ENCODE results near the gene MYLK4. TPM values are rescaled to one million over a fixed set of nuclear protein-coding genes. Genes with fewer than 3 reads are reported as not detected.

Gene MYLK4
- total and polyA plus RNA-seq, 4 donors: 0.07 to 0.65 (median 0.39) TPM

GRCh38 chr6:2695454-2696095 lies 55.1 kb downstream of the MYLK4 start (continued):
- TF ChIP-seq RAD21 (IDR thresholded peaks at IDR 0.05) (peak; percentile 74 to 80), FOXA1 (IDR thresholded peaks at IDR 0.05) (no peak), YY1 (IDR thresholded peaks at IDR 0.05) (no peak), NR2F2 (IDR thresholded peaks at IDR 0.05) (no peak), EGR1 (IDR thresholded peaks at IDR 0.05; ENCODE audit: low read depth in 2 of 2) (no peak), HNF4A (conservative IDR thresholded peaks at IDR 0.05) (peak in 1 of 2 donors; percentile 6), SP1 (IDR thresholded peaks at IDR 0.05) (no peak), GABPA (IDR thresholded peaks at IDR 0.05 in 1 of 2, conservative IDR thresholded peaks at IDR 0.05 in 1 of 2) (no peak), MAX (IDR thresholded peaks at IDR 0.05) (no peak)

- Histone ChIP-seq H3K9ac (ENCODE audit: low read depth in 1 of 2, low read length in 2 of 2) (no peak overlapping the region), H3K27ac (ENCODE audit: low read depth in 1 of 2, low read length in 2 of 2) (no peak overlapping the region), H3K9me3 (ENCODE audit: control insufficient read depth in 4 of 4, low read length in 3 of 4) (no peaks in the 10 kb centered on the region), H3K4me1 (ENCODE audit: control insufficient read depth in 4 of 4, insufficient read depth in 4 of 4, low read length in 3 of 4) (no peaks in the 10 kb centered on the region), H3K4me3 (ENCODE audit: low read depth in 1 of 3, low read length in 3 of 3) (no peak overlapping the region), H3K27me3 (ENCODE audit: control insufficient read depth in 4 of 4, insufficient read depth in 4 of 4, low read length in 3 of 4) (no peaks in the 10 kb centered on the region), H3K36me3 (ENCODE audit: control insufficient read depth in 4 of 4, insufficient read depth in 3 of 4, low read depth in 1 of 4, low read length in 3 of 4) (no peaks in the 10 kb centered on the region)
- TF ChIP-seq FOXA2 (IDR thresholded peaks at IDR 0.05) (no peak), RAD21 (IDR thresholded peaks at IDR 0.05) (no peak), HNF4A (conservative IDR thresholded peaks at IDR 0.05) (no peak), JUND (IDR thresholded peaks at IDR 0.05) (no peak), YY1 (IDR thresholded peaks at IDR 0.05) (no peak), NR2F2 (IDR thresholded peaks at IDR 0.05) (no peak), CTCF (IDR thresholded peaks at IDR 0.05; ENCODE audit: low read depth, low read length, missing input control) (no peak), ATF3 (IDR thresholded peaks at IDR 0.05) (no peak), MAX (IDR thresholded peaks at IDR 0.05) (no peak), HNF4G (IDR thresholded peaks at IDR 0.05) (no peak), SP1 (IDR thresholded peaks at IDR 0.05) (no peak)
- 79% methylated on average over 1 of the region's 1 CpG for WGBS
- no peak for DNase-seq (ENCODE audit: low spot score)
Observed at GRCh38 chr6:2693231-2693630, 57.5 kb downstream of the MYLK4 start.

GRCh38 chr6:2688401-2689064 lies 62.2 kb downstream of the MYLK4 start:
- no peaks in the 10 kb centered on the region for H3K36me3 ChIP-seq (ENCODE audit: control insufficient read depth in 4 of 4, insufficient read depth in 3 of 4, low read depth in 1 of 4, low read length in 3 of 4)
- no peak overlapping the region for H3K9ac ChIP-seq (ENCODE audit: low read depth in 1 of 2, low read length in 2 of 2)
- 96% methylated on average over 8 of the region's 8 CpGs for WGBS
- no peak overlapping the region for H3K27ac ChIP-seq (ENCODE audit: low read depth in 1 of 2, low read length in 2 of 2)
- no peaks in the 10 kb centered on the region for H3K9me3 ChIP-seq (ENCODE audit: control insufficient read depth in 4 of 4, low read length in 3 of 4)
- TF ChIP-seq CTCF (IDR thresholded peaks at IDR 0.05; ENCODE audit: low read depth, low read length, missing input control) (no peak), YY1 (IDR thresholded peaks at IDR 0.05) (no peak), EGR1 (IDR thresholded peaks at IDR 0.05; ENCODE audit: low read depth in 2 of 2) (no peak), RAD21 (IDR thresholded peaks at IDR 0.05) (no peak), NR2F2 (IDR thresholded peaks at IDR 0.05) (no peak), HNF4G (IDR thresholded peaks at IDR 0.05) (no peak), ATF3 (IDR thresholded peaks at IDR 0.05) (no peak), HNF4A (conservative IDR thresholded peaks at IDR 0.05) (no peak), REST (IDR thresholded peaks at IDR 0.05) (no peak), GABPA (IDR thresholded peaks at IDR 0.05 in 1 of 2, conservative IDR thresholded peaks at IDR 0.05 in 1 of 2) (no peak)
- H3K4me1 ChIP-seq (ENCODE audit: control insufficient read depth in 4 of 4, insufficient read depth in 4 of 4, low read length in 3 of 4): peaks cover 0 to 10% (median 3%) of the 10 kb centered on the region in 4 donors
- H3K27me3 ChIP-seq (ENCODE audit: control insufficient read depth in 4 of 4, insufficient read depth in 4 of 4, low read length in 3 of 4): no peaks in the 10 kb centered on the region
- H3K4me3 ChIP-seq (ENCODE audit: low read depth in 1 of 3, low read length in 3 of 3): no peak overlapping the region
- DNase-seq (ENCODE audit: low spot score): no peak
